HT-29 (cell line): ENCODE results near the gene LRRC39. TPM values are rescaled to one million over a fixed set of nuclear protein-coding genes. Genes with fewer than 3 reads are reported as not detected.
"Not testable (repeated sequence)": the region's sequence is repeated elsewhere in the genome, so short reads cannot be mapped to it uniquely, and the experiment has no call there.

ENCODE experiments used
- DNase-seq: peaks from one replicate; pipeline ENCODE4 v3.0.0-alpha.2; 2015; ENCODE audit warnings: low spot score
- total RNA-seq: library from RNA; depleted of rRNA; stranded (reverse); fragments of >200 nt; shearing (Covaris generic); gene quantifications from 2 replicates; pipeline ENCODE4 v1.2.3, GENCODE V29; 2014; rRNA removed

Gene LRRC39
- 0.05 and 0.41 TPM in 2 replicates for total RNA-seq

DNA sequence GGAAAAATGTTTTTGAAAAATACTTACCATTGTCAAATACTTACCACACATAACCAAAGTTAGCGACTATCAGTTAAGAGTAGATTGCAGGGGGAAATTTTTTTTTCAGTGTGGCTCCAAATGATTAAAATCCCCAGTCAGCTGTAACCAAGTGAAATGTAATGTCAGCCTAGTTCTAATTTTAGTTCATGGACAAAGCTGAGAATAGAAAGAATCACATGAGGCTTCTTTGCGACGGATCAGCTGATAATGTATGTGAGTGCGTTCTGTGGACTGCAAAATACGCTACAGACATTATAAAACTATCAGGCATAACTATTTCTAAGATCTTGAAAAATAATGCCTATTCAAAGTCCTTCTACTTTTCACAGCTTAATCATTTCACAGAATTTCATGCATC, at the start of gene LRRC39:
Gene LRRC39 (minus strand): TSS at position 166 of the 400 bp plus-strand sequence. CDS start 9,740 bp downstream, outside the sequence.
- no peak for DNase-seq

GRCh38 chr1:100222428-100222827, 44.4 kb upstream of the LRRC39 start:
- DNase-seq: no peak

- DNase-seq: no peak
These were observed 41.8 kb upstream of the LRRC39 start for GRCh38 chr1:100219883-100220282.

- no peak for DNase-seq
These were observed 41.4 kb upstream of the LRRC39 start for GRCh38 chr1:100219457-100219856.

DNA sequence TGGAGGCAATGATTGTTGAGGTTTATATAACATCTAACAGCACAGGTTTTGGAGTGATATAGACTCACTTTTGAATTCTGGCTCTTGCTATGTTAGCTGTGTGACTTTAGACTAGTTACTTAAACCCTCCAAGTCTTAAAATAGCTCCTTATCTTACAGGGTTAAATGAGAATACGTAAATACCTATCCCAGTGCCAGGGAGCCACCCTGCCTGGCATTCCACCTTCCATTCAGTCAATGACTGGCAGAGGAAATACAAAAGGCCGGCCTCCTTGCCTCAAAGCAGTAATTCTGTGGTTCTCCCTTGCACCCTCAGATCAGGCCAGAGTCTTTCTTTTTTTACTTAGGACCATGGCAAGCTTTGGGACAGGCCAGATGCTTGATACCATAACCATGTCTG, 39.8 kb upstream of the LRRC39 start:
- no peak for DNase-seq

- no peak for DNase-seq
These were observed 37.0 kb upstream of the LRRC39 start for GRCh38 chr1:100215101-100215500.

GRCh38 chr1:100213141-100213540, 35.1 kb upstream of the LRRC39 start:
- no peak for DNase-seq

DNA sequence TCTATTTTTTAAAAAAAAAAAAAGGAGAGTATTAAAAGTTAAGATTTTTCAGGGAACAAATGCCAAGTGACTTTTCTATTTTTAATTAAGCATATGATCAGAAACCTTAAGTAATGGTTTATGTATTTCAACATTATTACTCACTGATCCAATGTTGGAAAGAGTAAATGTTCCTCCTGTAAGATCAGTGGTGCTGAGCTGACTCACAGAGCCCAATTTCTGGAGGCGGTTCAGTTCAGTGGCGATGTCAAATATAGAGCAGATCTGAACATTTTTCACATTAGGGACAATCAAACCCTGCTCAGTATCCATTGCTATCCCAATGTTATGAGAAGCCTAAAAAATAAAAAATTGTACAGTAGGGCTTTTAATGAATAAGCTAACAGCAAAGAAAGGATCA, 28.2 kb upstream of the LRRC39 start:
- DNase-seq: no peak

- DNase-seq: not testable (repeated sequence)
These were observed 27.5 kb upstream of the LRRC39 start for GRCh38 chr1:100205593-100205992.

DNA sequence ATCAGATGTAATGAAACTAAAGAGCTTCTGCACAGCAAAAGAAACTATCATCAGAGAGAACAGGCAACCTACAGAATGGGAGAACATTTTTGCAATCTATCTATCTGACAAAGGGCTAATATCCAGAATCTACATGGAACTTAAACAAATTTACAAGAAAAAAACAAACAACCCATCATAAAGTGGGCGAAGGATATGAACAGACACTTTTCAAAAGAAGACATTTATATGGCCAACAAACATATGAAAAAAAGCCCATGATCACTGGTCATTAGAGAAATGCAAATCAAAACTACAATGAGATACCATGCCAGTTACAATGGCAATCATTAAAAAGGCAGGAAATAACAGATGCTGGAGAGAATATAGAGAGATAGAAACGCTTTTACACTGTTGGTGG, 27.0 kb upstream of the LRRC39 start:
- DNase-seq: not testable (repeated sequence)

DNA sequence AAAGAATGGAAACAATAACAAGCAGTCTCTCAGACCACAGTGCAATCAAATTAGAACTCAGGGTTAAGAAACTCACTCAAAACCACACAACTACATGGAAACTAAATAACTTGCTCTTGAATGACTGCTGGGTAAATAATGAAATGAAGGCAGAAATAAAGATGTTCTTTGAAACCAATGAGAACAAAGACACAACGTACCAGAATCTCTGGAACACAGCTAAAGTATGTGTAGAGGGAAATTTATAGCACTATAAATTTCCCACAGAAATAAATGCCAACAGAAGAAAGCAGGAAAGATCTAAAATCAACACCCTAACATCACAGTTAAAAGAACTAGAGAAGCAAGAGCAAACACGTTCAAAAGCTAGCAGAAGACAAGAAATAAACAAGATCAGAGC, 24.6 kb upstream of the LRRC39 start:
- not testable (repeated sequence) for DNase-seq

DNA sequence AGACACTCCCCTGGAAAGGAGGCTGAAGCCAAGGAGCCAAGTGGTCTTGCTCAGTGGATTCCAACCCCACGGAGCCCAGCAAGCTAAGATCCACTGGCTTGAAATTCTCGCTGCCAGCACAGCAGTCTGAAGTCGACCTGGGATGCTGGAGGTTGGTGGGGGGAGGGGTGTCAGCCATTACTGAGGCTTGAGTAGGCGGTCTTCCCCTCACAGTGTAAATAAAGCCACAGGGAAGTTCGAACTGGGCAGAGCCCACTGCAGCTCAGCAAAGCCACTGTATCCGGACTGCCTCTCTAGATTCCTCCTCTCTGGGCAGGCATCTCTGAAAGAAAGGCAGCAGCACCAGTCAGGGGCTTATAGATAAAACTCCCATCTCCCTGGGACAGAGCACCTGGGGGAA, 22.0 kb upstream of the LRRC39 start:
- not testable (repeated sequence) for DNase-seq

DNA sequence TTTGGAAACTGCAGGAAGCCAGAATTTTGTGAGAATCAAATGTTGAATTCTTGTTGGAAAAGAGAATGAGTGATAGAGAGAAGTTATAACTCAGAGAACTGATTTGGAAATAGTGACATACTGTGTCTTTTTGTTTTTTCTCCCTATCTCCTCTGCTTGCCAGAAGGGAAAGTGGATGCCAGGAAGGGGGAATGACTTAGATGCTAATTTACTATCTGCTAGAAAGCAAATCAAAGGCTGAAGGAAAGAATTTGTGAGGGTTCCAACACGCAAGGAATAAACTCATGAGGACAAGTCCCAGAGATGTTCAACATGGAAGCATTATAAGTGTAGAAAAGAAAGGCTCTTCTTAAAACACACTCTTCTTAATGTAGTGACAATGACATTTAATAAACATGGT, 20.5 kb upstream of the LRRC39 start:
- DNase-seq: no peak

DNA sequence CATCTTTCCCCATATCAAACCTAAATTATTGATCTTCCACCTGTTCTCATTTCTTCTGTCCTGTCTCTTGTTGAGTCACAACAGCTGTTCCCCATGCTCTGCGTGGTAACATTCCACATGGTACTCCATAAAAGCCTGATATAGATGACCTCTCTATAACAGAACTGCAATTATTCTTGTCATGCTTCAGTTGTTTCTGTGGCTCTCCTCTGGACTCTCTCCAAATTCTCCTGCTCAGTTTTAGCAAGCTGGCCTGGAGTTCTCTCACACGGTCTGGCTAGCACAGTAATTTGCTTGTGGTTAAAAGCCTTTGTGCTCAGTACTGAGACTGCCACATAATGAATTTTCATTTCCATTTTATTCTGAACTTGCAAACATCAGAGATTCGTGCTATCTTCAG, 10.6 kb upstream of the LRRC39 start:
- no peak for DNase-seq

GRCh38 chr1:100187912-100188311, 9.9 kb upstream of the LRRC39 start:
- DNase-seq: no peak

- DNase-seq: no peak
These were observed 6.5 kb upstream of the LRRC39 start for GRCh38 chr1:100184536-100184935.

DNA sequence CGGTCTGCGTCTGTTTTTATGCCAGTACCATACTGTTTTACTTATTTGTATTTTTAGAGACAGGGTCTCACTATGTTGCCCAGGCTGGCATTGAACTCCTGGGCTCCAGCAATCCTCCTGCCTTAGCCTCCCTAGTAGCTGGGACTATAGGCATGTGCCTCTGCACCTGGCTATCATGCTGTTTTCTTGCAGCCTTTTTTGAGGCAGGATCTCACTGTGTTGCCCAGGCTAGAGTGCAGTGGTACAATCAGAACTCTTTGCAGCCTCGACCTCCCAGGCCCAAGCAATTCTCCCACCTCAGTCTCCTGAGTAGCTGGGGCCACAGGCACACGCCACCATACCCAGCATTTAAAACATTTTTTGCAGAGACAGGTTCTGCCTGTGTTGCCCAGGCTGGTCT, 5.3 kb upstream of the LRRC39 start:
- DNase-seq: no peak

DNA sequence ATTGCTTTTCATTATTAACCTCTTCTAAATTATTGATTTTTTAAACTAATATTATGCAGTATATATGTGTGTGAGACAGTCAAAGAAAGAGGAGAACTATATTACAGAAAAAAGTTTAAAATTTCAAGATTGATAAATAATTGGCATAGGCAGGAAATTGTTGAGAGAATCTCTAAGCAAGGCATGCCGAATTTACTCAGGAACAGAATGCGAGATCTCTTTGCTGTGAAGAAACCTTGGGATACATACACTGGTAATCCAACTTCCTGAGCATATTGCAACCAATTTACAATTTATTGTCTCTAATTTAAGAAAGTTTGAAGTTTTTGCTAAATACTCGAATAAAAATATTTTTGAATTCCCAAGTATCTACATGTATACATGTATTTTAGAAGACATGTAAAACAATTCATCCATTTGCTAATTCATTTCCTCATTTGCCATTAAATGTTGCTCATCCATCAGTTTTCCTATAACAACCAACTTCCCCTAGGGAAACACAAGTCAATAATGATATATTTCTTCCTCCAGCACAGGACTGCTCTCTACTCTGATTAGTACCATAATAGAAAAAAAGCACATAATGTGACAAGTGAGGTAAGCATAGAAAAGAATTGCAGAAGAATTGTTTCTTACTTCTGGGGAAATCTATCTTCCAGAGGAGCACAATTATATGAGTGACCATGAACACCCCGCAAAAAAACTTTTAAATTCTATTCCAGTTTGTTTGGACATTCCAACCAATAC, 588 bp downstream of the LRRC39 start:
- no peak for DNase-seq

DNA sequence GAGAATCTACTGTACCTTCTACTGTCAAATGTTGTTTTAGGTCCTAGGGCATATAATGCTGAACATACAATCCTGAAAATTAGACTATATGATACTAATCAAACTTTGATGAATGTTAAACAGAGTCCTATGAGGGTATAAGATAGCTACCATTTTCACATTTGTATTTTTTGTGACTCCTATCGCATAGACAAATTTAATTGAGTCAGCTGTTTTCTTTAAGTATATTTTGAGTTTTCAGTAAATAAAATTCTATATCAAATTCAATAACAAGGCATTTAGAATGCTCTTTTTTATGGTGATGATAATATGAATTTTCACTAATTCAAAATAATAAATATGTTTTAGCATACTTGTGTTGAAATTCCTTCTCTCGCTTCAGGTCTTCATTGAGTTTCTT, 10.0 kb downstream of the LRRC39 start:
- no peak for DNase-seq

- no peak for DNase-seq
These were observed 13.4 kb downstream of the LRRC39 start for GRCh38 chr1:100164702-100165101.

DNA sequence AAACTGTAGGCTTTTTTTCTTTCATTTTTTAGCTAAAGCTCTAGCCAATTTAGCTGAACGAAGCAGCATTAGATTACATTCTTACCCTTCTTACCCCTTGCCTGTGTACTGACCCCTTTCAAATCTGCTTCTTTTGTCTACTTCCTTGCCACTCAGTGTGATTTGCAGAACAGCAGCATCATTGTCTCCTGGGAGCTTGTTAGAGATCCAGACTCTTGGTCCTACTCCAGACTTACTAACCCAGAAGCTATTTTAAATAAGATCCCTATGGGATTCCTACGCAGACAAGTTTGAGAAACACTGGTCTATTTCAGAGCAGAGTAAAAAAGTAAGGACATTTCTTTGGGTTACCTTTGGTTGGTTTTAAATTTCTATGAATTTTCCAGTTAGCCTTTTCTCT, 13.8 kb downstream of the LRRC39 start:
- DNase-seq: no peak

- no peak for DNase-seq
These were observed 15.2 kb downstream of the LRRC39 start for GRCh38 chr1:100162881-100163280.

GRCh38 chr1:100152271-100152670, 25.8 kb downstream of the LRRC39 start:
- no peak for DNase-seq

DNA sequence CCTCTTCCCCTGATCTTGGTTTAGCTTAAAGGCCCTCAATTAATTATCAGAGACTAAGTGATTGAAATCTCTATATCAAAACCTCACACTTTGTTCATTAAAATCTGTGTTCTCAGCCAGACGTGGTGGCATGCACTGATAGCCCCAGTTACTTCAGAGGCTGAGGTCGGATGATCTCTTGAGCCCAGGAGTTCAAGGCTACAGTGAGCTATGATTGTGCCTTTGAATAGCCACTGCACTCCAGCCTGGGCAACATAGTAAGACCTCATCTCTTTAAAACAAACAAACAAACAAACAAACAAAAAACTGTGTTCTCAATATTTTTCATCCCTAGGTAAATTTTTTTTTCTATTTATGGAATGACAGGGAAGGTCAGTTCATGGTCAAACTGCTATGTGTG, 26.4 kb downstream of the LRRC39 start:
- no peak for DNase-seq
